HepG2 (cell line): ENCODE measurements around the gene SLC7A8. TPM values are rescaled to one million over a fixed set of nuclear protein-coding genes. Genes with fewer than 3 reads are reported as not detected.

Experiments used
- ATF7 ChIP-seq, 2 experiments: fragments of 450-650 bp in 1 of 2; sonication (generic) in 1 of 2; formaldehyde crosslinking in 1 of 2; IDR thresholded peaks; 2 replicates each; pipeline versions ENCODE4 v1.4.0 to v1.6.1; 2016 to 2020; ENCODE audit warnings: antibody characterized with exemption in 1 of 2, mild to moderate bottlenecking in 1 of 2, missing genetic modification reagents in 1 of 2
- CBX1 ChIP-seq: IDR thresholded peaks from one replicate; pipeline ENCODE4 v1.6.1; 2016; ENCODE audit warnings: antibody characterized with exemption, low read depth
- JUND ChIP-seq: sonication (generic); formaldehyde crosslinking; IDR thresholded peaks from 2 replicates; pipeline ENCODE4 v1.8.0; 2022; ENCODE audit warnings: mild to moderate bottlenecking, missing genetic modification reagents
- MTA3 ChIP-seq: sonication (generic); formaldehyde crosslinking; IDR thresholded peaks from 2 replicates; pipeline ENCODE4 v1.4.0; 2020; ENCODE audit warnings: missing genetic modification reagents
- NBN ChIP-seq: fragments of 450-650 bp; conservative IDR thresholded peaks from 2 replicates; pipeline ENCODE4 v1.6.1; 2017
- NFIC ChIP-seq: IDR thresholded peaks from 2 replicates; pipeline ENCODE4 v1.6.1; 2012; ENCODE audit warnings: mild to moderate bottlenecking, low read length, inconsistent platforms
- NONO ChIP-seq, 2 experiments: fragments of 450-650 bp in 1 of 2; sonication (generic) in 1 of 2; formaldehyde crosslinking in 1 of 2; IDR thresholded peaks in 1 of 2; conservative IDR thresholded peaks in 1 of 2; 2 replicates each; pipeline versions ENCODE4 v1.6.1 to v1.8.0; 2017 to 2022; ENCODE audit warnings: mild to moderate bottlenecking in 1 of 2, missing genetic modification reagents in 1 of 2, moderate library complexity in 1 of 2
- RAD51 ChIP-seq: fragments of 450-650 bp; IDR thresholded peaks from 2 replicates; pipeline ENCODE4 v1.6.1; 2016; ENCODE audit warnings: borderline replicate concordance
- REPIN1 ChIP-seq: sonication (generic); formaldehyde crosslinking; IDR thresholded peaks from 2 replicates; pipeline ENCODE4 v1.8.0; 2022; ENCODE audit warnings: missing genetic modification reagents, low read depth, mild to moderate bottlenecking, borderline replicate concordance
- TEAD2 ChIP-seq: sonication (generic); formaldehyde crosslinking; IDR thresholded peaks from 2 replicates; pipeline ENCODE4 v1.9.0; 2021; ENCODE audit warnings: missing genetic modification reagents
- ZBTB39 ChIP-seq: sonication (generic); formaldehyde crosslinking; IDR thresholded peaks from 2 replicates; pipeline ENCODE4 v1.5.0; 2020; ENCODE audit warnings: missing genetic modification reagents
- ZNF136 ChIP-seq: sonication (generic); formaldehyde crosslinking; IDR thresholded peaks from 2 replicates; pipeline ENCODE4 v1.8.1; 2022; ENCODE audit warnings: low read depth, mild to moderate bottlenecking, moderate library complexity, missing genetic modification reagents
- ZNF207 ChIP-seq: fragments of 450-650 bp; IDR thresholded peaks from 2 replicates; pipeline ENCODE4 v1.6.1; 2016; ENCODE audit warnings: antibody characterized with exemption, borderline replicate concordance
- ZNF234 ChIP-seq: sonication (generic); formaldehyde crosslinking; conservative IDR thresholded peaks from 2 replicates; pipeline ENCODE4 v1.5.1; 2020; ENCODE audit warnings: mild to moderate bottlenecking, missing genetic modification reagents
- ZNF543 ChIP-seq: sonication (generic); formaldehyde crosslinking; IDR thresholded peaks from 2 replicates; pipeline ENCODE4 v1.4.0; 2020; ENCODE audit warnings: mild to moderate bottlenecking, missing genetic modification reagents
- ZNF562 ChIP-seq: sonication (generic); formaldehyde crosslinking; IDR thresholded peaks from 2 replicates; pipeline ENCODE4 v1.8.0; 2022; ENCODE audit warnings: missing genetic modification reagents, borderline replicate concordance
- ZNF646 ChIP-seq: sonication (generic); formaldehyde crosslinking; IDR thresholded peaks from 2 replicates; pipeline ENCODE4 v1.9.0; 2021; ENCODE audit warnings: mild to moderate bottlenecking, missing genetic modification reagents
- ZNF781 ChIP-seq: sonication (generic); formaldehyde crosslinking; IDR thresholded peaks from 2 replicates; pipeline ENCODE4 v1.5.1; 2020; ENCODE audit warnings: borderline replicate concordance, mild to moderate bottlenecking, missing genetic modification reagents; ENCODE audit errors: not compliant biosample characterization
- polyA plus RNA-seq, 8 experiments: library from polyadenylated mRNA; depleted of rRNA in 3 of 8; stranded (reverse) in 7 of 8; unstranded in 1 of 8; fragments of >200 nt; fragmentation: Illumina TruSeq in 4 of 8; extraction: Trizol in 4 of 8; gene quantifications; 2 replicates each; pipeline versions ENCODE4 v1.2.1 to v1.2.3, GENCODE V29; 2011 to 2016; ENCODE audit warnings: low read depth in 4 of 8, missing spikeins in 1 of 8, mixed read lengths in 1 of 8; ENCODE audit not compliant: insufficient read depth in 1 of 8
- total RNA-seq, 5 experiments: library from RNA; depleted of rRNA; stranded (reverse); fragments of >200 nt; fragmentation: Illumina TruSeq; extraction: Trizol; gene quantifications; 2 replicates each; pipeline ENCODE4 v1.2.3, GENCODE V29; 2016; ENCODE audit warnings: low read depth in 1 of 5
- TF ChIP-seq, protein P1 (sequence below): sonication (generic); formaldehyde crosslinking; IDR thresholded peaks from 2 replicates; pipeline ENCODE4 v1.8.1; 2023; ENCODE audit warnings: mild to moderate bottlenecking, inconsistent platforms, moderate library complexity, missing genetic modification reagents, borderline replicate concordance

Gene SLC7A8
- total and polyA plus RNA-seq, 2 of the 13 experiments (the other 11 are each of a cell fraction or from before 2014, with no cell fraction given), result 0.25 TPM; not detected in 1

GRCh38 chr14:23094666-23095195 is 88.7 kb downstream of the SLC7A8 start, which contains the start of gene ACIN1 (continued):
- TF ChIP-seq REPIN1, result peak; percentile 95
- 0 out of 2 replicates have a peak, but pooled peaks have one; percentile 73 for TF ChIP-seq JUND (CRISPR knock-in tag)
- peak; percentile 48; the same call in 1 of the 2 replicates for TF ChIP-seq ZNF136 (CRISPR knock-in tag)
- peak; percentile 84 for TF ChIP-seq CBX1
- no peak for TF ChIP-seq ZNF207
- no peak for TF ChIP-seq NONO (IDR thresholded peaks at IDR 0.05)
- TF ChIP-seq NONO (CRISPR knock-in tag; conservative IDR thresholded peaks at IDR 0.05), result no peak
- no peak for TF ChIP-seq MTA3 (CRISPR knock-in tag)
- TF ChIP-seq ZNF781 (CRISPR knock-in tag), result peak; percentile 100
- TF ChIP-seq RAD51, result no peak
- TF ChIP-seq TEAD2 (CRISPR knock-in tag), result peak; percentile 94
- peak; percentile 99 for TF ChIP-seq ZNF543
- TF ChIP-seq ZNF234 (CRISPR knock-in tag), result no peak
- TF ChIP-seq ZNF562 (CRISPR knock-in tag), result no peak
- TF ChIP-seq NFIC, result no peak
- no peak for TF ChIP-seq NBN
- TF ChIP-seq ZNF646 (CRISPR knock-in tag), result 0 out of 2 replicates have a peak, but pooled peaks have one; percentile 43
- TF ChIP-seq ZBTB39 (CRISPR knock-in tag), result peak; percentile 99
- no peak for TF ChIP-seq ATF7 (IDR thresholded peaks at IDR 0.05)
- peak; percentile 93 for TF ChIP-seq ATF7 (CRISPR knock-in tag; IDR thresholded peaks at IDR 0.05)
- TF ChIP-seq, protein P1, sequence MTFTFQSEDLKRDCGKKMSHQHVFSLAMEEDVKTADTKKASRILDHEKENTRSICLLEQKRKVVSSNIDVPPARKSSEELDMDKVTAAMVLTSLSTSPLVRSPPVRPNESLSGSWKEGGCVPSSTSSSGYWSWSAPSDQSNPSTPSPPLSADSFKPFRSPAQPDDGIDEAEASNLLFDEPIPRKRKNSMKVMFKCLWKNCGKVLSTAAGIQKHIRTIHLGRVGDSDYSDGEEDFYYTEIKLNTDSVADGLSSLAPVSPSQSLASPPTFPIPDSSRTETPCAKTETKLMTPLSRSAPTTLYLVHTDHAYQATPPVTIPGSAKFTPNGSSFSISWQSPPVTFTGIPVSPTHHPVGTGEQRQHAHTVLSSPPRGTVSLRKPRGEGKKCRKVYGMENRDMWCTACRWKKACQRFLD (CRISPR knock-in tag), result peak; percentile 98
